ENCODE results near the gene NUFIP1. TPM values are rescaled to one million over a fixed set of nuclear protein-coding genes. Genes with fewer than 3 reads are reported as not detected.
"Not testable (repeated sequence)": the region's sequence is repeated elsewhere in the genome, so short reads cannot be mapped to it uniquely, and the experiment has no call there.

Gene NUFIP1
- total and polyA plus RNA-seq, 2 experiments from 2014 or later = 4.7 to 5.7 TPM

GRCh38 chr13:44954224-44954623, 35.0 kb downstream of the NUFIP1 start:
- Histone ChIP-seq H3K27me3 (no peaks in the 10 kb centered on the region), H3K4me3 (no peak overlapping the region), H3K27ac (no peak overlapping the region), H3K9me3 (ENCODE audit: low read depth) (no peaks in the 10 kb centered on the region), H3K4me1 (ENCODE audit: low read depth) (no peaks in the 10 kb centered on the region), H3K36me3 (peaks cover 3% of the 10 kb centered on the region)
- TF ChIP-seq, protein P1, sequence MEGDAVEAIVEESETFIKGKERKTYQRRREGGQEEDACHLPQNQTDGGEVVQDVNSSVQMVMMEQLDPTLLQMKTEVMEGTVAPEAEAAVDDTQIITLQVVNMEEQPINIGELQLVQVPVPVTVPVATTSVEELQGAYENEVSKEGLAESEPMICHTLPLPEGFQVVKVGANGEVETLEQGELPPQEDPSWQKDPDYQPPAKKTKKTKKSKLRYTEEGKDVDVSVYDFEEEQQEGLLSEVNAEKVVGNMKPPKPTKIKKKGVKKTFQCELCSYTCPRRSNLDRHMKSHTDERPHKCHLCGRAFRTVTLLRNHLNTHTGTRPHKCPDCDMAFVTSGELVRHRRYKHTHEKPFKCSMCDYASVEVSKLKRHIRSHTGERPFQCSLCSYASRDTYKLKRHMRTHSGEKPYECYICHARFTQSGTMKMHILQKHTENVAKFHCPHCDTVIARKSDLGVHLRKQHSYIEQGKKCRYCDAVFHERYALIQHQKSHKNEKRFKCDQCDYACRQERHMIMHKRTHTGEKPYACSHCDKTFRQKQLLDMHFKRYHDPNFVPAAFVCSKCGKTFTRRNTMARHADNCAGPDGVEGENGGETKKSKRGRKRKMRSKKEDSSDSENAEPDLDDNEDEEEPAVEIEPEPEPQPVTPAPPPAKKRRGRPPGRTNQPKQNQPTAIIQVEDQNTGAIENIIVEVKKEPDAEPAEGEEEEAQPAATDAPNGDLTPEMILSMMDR (IDR thresholded peaks at IDR 0.05; ENCODE audit: low read depth, low read length) = no peak
- no peak for DNase-seq (ENCODE audit: low read depth in 1 of 2, low spot score in 1 of 2)

GRCh38 chr13:44952671-44953070, 36.6 kb downstream of the NUFIP1 start:
- H3K4me1 ChIP-seq (ENCODE audit: low read depth) = no peaks in the 10 kb centered on the region
- no peak for DNase-seq (ENCODE audit: low read depth in 1 of 2, low spot score in 1 of 2)
- TF ChIP-seq, protein P1 (IDR thresholded peaks at IDR 0.05; ENCODE audit: low read depth, low read length) = no peak
- no peaks in the 10 kb centered on the region for H3K27me3 ChIP-seq
- H3K9me3 ChIP-seq (ENCODE audit: low read depth) = no peaks in the 10 kb centered on the region
- H3K27ac ChIP-seq = no peak overlapping the region
- no peak overlapping the region for H3K4me3 ChIP-seq
- no peaks in the 10 kb centered on the region for H3K36me3 ChIP-seq

DNA sequence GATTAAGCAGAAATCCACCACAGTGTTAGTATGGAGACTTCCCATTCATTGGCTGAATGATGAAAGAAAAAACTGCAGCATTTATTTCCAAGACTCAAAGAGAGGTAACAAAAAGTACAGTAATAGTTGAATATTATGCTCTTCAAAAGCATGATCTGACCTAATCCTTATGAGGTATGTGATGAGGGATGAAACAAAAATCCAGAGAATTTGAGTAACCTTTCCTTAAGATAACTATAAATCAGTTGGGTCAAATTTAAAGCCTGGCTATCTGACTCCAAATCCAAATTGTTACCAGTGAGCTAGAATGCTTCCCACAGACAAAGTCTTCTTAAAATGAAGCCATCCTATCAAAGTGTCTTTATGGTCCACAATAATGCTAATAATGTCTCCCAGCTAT, 38.1 kb downstream of the NUFIP1 start:
- Histone ChIP-seq H3K9me3 (ENCODE audit: low read depth) (no peaks in the 10 kb centered on the region), H3K27ac (no peak overlapping the region), H3K4me3 (no peak overlapping the region), H3K4me1 (ENCODE audit: low read depth) (no peaks in the 10 kb centered on the region), H3K36me3 (no peaks in the 10 kb centered on the region), H3K27me3 (no peaks in the 10 kb centered on the region)
- TF ChIP-seq, protein P1 (IDR thresholded peaks at IDR 0.05; ENCODE audit: low read depth, low read length) = no peak
- no peak for DNase-seq (ENCODE audit: low read depth in 1 of 2, low spot score in 1 of 2)

DNA sequence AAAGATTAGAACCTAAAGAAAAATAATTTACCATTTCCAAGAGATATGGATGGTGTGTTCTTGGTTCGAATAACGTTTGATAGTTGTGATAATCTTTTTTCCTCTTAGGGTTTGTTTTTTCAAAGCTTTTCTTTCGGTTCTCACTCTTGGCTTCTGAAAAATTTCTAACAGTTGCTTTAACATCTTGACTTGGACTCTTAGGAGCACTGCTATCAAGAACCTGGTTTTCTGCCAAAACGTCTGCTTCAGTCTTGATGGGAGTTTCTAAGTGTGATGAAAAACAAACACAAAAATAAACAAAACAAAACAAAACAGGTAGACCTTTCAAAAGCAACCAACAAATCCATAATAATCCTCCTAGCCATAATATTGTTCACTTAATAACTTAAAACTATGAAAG, 45.9 kb downstream of the NUFIP1 start:
- not testable (repeated sequence) for H3K27me3 ChIP-seq; H3K27ac ChIP-seq; H3K4me1 ChIP-seq (ENCODE audit: low read depth); H3K9me3 ChIP-seq (ENCODE audit: low read depth); H3K4me3 ChIP-seq
- peak in 1 of 2 donors; percentile 39 for DNase-seq (ENCODE audit: low read depth in 1 of 2, low spot score in 1 of 2)
- peaks cover 13% of the 10 kb centered on the region for H3K36me3 ChIP-seq

DNA sequence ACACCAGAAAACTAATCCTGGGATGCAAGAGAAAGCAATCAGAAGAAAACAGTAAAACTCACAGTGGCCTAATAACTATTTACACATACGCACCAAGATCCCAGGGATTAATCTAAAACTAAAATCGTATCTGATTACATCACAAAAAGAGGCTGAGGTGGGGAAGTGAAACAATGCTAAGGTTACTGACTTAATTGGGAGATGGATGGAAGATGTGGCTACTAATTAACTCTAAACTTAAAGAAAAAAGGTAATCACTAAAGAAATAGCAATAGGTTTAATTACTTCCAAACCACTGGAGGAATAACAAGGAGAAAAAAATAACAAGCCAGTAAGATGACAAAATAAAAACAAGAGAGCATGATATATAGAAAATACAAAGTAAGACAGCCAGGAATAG, 50.4 kb downstream of the NUFIP1 start:
- Histone ChIP-seq H3K4me3 (no peak overlapping the region), H3K4me1 (ENCODE audit: low read depth) (no peaks in the 10 kb centered on the region), H3K27me3 (no peaks in the 10 kb centered on the region), H3K9me3 (ENCODE audit: low read depth) (no peaks in the 10 kb centered on the region), H3K27ac (no peak overlapping the region), H3K36me3 (peaks cover 13% of the 10 kb centered on the region)
- no peak for DNase-seq (ENCODE audit: low read depth in 1 of 2, low spot score in 1 of 2)
- TF ChIP-seq, protein P1 (IDR thresholded peaks at IDR 0.05; ENCODE audit: low read depth, low read length) = no peak

- H3K4me1 ChIP-seq (ENCODE audit: low read depth) = no peaks in the 10 kb centered on the region
- no peaks in the 10 kb centered on the region for H3K27me3 ChIP-seq
- H3K36me3 ChIP-seq = peaks cover 2% of the 10 kb centered on the region
- H3K9me3 ChIP-seq (ENCODE audit: low read depth) = no peaks in the 10 kb centered on the region
- TF ChIP-seq, protein P1 (IDR thresholded peaks at IDR 0.05; ENCODE audit: low read depth, low read length) = no peak
- H3K4me3 ChIP-seq = no peak overlapping the region
- no peak overlapping the region for H3K27ac ChIP-seq
- no peak for DNase-seq (ENCODE audit: low read depth in 1 of 2, low spot score in 1 of 2)
These were observed 53.0 kb downstream of the NUFIP1 start for GRCh38 chr13:44936246-44936645.
